ENCODE data around the gene MAG.
"Not testable (repeated sequence)": the region's sequence is repeated elsewhere in the genome, so short reads cannot be mapped to it uniquely, and the experiment has no call there.

MAG gene

DNA sequence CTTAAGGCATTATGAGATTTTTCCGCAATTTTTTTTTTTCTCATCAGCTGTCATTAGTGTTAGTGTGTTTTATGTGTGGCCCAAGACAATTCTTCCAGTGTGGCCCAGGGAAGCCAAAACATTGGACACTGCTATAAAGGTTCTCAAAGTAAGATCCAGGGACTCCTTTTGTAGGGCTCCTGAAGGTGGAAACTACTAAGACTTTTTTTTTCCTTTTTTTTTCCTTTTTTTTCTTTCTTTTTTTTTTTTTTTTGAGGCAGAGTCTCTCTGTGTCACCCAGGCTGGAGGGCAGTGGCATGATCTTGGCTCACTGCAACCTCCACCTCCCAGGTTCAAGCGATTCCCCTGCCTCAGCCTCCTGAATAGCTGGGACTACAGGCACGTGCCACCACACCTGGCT is 6.5 kb upstream of the MAG start:
- not testable (repeated sequence) for H2AFZ ChIP-seq (ENCODE audit: insufficient read depth, low read length, poor library complexity); H4K8ac ChIP-seq (ENCODE audit: low read depth, low read length); H3K14ac ChIP-seq (ENCODE audit: low read length); H2BK12ac ChIP-seq (ENCODE audit: low read length); H3K18ac ChIP-seq (ENCODE audit: low read length); H3K9me3 ChIP-seq (ENCODE audit: insufficient read depth, low read depth, low read length); H3K4ac ChIP-seq (ENCODE audit: low read depth, low read length); H4K12ac ChIP-seq (ENCODE audit: low read depth, low read length); H2BK5ac ChIP-seq (ENCODE audit: low read depth, low read length, poor library complexity); H3K27ac ChIP-seq (ENCODE audit: low read depth, low read length); H3K4me3 ChIP-seq (ENCODE audit: low read depth, low read length); H3K27me3 ChIP-seq (ENCODE audit: insufficient read depth, low read length); H3K9ac ChIP-seq (ENCODE audit: low read length); H3K4me2 ChIP-seq (ENCODE audit: low read length); H2BK120ac ChIP-seq (ENCODE audit: insufficient read depth, low read length, poor library complexity); H2AK5ac ChIP-seq (ENCODE audit: low read length); H3K4me1 ChIP-seq (ENCODE audit: control insufficient read depth in 1 of 2, insufficient read depth in 2 of 2, low read length in 2 of 2); H3K79me2 ChIP-seq (ENCODE audit: control insufficient read depth, insufficient read depth, low read length, poor library complexity); H4K91ac ChIP-seq (ENCODE audit: low read depth, low read length); H3K36me3 ChIP-seq (ENCODE audit: control insufficient read depth in 1 of 2, insufficient read depth in 2 of 2, low read length in 2 of 2); DNase-seq; H3K79me1 ChIP-seq (ENCODE audit: low read length); H3K23ac ChIP-seq (ENCODE audit: low read length)
- no CpG with 5 or more reads among the region's 3 CpGs for WGBS (ENCODE audit: extremely low coverage, insufficient coverage, insufficient read length)

DNA sequence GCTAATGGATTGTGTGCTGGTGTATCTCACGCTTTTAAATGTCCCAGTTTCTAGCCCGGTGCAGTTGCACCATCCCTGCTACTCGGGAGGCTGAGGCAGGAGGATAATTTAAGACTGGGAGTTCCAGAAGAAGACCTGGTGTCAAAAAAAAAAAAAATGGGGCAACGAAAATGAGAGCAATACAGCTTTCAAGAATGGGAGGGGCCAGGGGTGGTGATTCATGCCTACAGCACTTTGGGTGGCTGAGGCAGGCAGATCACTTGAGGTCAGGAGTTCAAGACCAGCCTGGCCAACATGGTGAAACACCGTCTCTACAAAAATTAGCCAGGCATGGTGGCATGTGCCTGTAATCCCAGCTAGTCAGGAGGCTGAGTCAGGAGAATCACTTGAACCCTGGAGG is 5.9 kb upstream of the MAG start:
- H2AFZ ChIP-seq (ENCODE audit: insufficient read depth, low read length, poor library complexity); H3K14ac ChIP-seq (ENCODE audit: low read length); H3K27me3 ChIP-seq (ENCODE audit: insufficient read depth, low read length); H3K9me3 ChIP-seq (ENCODE audit: insufficient read depth, low read depth, low read length); H2BK120ac ChIP-seq (ENCODE audit: insufficient read depth, low read length, poor library complexity); DNase-seq; H2BK12ac ChIP-seq (ENCODE audit: low read length); H3K27ac ChIP-seq (ENCODE audit: low read depth, low read length); H2AK5ac ChIP-seq (ENCODE audit: low read length); H3K79me1 ChIP-seq (ENCODE audit: low read length); H4K8ac ChIP-seq (ENCODE audit: low read depth, low read length); H3K4ac ChIP-seq (ENCODE audit: low read depth, low read length); H2BK5ac ChIP-seq (ENCODE audit: low read depth, low read length, poor library complexity); H3K79me2 ChIP-seq (ENCODE audit: control insufficient read depth, insufficient read depth, low read length, poor library complexity); H3K4me1 ChIP-seq (ENCODE audit: control insufficient read depth in 1 of 2, insufficient read depth in 2 of 2, low read length in 2 of 2); H3K36me3 ChIP-seq (ENCODE audit: control insufficient read depth in 1 of 2, insufficient read depth in 2 of 2, low read length in 2 of 2); H4K12ac ChIP-seq (ENCODE audit: low read depth, low read length); H3K4me2 ChIP-seq (ENCODE audit: low read length); H3K18ac ChIP-seq (ENCODE audit: low read length); H3K4me3 ChIP-seq (ENCODE audit: low read depth, low read length); H3K9ac ChIP-seq (ENCODE audit: low read length); H4K91ac ChIP-seq (ENCODE audit: low read depth, low read length); H3K23ac ChIP-seq (ENCODE audit: low read length): not testable (repeated sequence)
- no CpG with 5 or more reads among the region's 5 CpGs for WGBS (ENCODE audit: extremely low coverage, insufficient coverage, insufficient read length)

DNA sequence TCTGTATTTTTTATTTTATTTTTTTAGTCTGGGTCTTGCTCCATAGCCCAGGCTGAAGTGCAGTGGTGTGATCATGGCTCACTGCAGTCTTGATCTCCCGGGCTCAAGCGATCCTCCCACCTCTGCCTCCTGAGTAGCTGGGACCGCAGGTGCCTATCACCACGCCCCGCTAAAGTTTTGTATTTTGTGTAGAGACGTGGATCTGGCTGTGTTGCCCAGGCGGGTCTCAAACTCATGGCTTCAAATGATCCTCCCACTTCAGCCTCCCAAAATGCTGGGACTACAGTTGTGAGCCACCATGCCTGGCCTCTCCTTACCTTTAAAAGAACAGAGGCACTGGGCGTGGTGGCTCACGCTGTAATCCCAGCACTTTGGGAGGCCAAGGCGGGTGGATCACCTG is 4.2 kb upstream of the MAG start:
- H3K4me3 ChIP-seq (ENCODE audit: low read depth, low read length), result no peak overlapping the region

DNA sequence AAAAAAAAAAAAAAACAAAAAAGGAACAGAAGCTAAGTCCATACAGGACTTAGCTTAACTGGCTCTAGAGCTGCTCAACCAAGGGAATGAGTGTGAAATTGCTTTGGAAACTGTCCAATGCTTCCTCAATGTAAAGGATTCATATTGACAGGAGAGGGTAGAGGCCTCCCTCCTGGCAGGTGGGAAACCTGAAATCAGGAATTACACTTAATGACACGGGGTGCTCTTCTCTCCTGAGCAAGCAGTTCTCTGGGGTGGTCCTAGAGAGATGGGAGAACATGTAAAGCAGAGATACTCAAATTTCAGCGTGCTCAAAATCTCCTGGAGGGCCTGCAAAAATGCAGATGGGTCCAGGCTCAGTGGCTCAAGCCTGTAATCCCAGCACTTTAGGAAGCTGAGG is 3.6 kb upstream of the MAG start:
- Histone ChIP-seq H3K4me3 (ENCODE audit: low read depth, low read length) (no peak overlapping the region), H3K27me3 (ENCODE audit: insufficient read depth, low read length) (no peaks in the 10 kb centered on the region), H3K79me1 (ENCODE audit: low read length) (no peaks in the 10 kb centered on the region), H3K36me3 (ENCODE audit: control insufficient read depth in 1 of 2, insufficient read depth in 2 of 2, low read length in 2 of 2) (no peaks in the 10 kb centered on the region), H2BK120ac (ENCODE audit: insufficient read depth, low read length, poor library complexity) (no peak overlapping the region), H3K4me1 (ENCODE audit: control insufficient read depth in 1 of 2, insufficient read depth in 2 of 2, low read length in 2 of 2) (peaks cover 0 to 2% of the 10 kb centered on the region in 2 experiments), H3K79me2 (ENCODE audit: control insufficient read depth, insufficient read depth, low read length, poor library complexity) (no peaks in the 10 kb centered on the region), H3K18ac (ENCODE audit: low read length) (no peak overlapping the region), H3K4ac (ENCODE audit: low read depth, low read length) (no peak overlapping the region), H3K14ac (ENCODE audit: low read length) (no peak overlapping the region), H4K12ac (ENCODE audit: low read depth, low read length) (no peak overlapping the region), H3K9ac (ENCODE audit: low read length) (no peak overlapping the region), H2BK12ac (ENCODE audit: low read length) (no peak overlapping the region), H2AK5ac (ENCODE audit: low read length) (no peak overlapping the region), H4K91ac (ENCODE audit: low read depth, low read length) (no peak overlapping the region), H3K27ac (ENCODE audit: low read depth, low read length) (no peak overlapping the region), H2AFZ (ENCODE audit: insufficient read depth, low read length, poor library complexity) (no peak overlapping the region), H3K9me3 (ENCODE audit: insufficient read depth, low read depth, low read length) (no peaks in the 10 kb centered on the region), H2BK5ac (ENCODE audit: low read depth, low read length, poor library complexity) (no peak overlapping the region), H3K23ac (ENCODE audit: low read length) (no peak overlapping the region), H3K4me2 (ENCODE audit: low read length) (no peak overlapping the region), H4K8ac (ENCODE audit: low read depth, low read length) (no peak overlapping the region)
- no CpG with 5 or more reads among the region's 2 CpGs for WGBS (ENCODE audit: extremely low coverage, insufficient coverage, insufficient read length)
- no peak for DNase-seq

More for the DNA sequence above, 4.2 kb upstream of the MAG start:
- Histone ChIP-seq H3K4me2 (ENCODE audit: low read length) (no peak overlapping the region), H3K4me1 (ENCODE audit: control insufficient read depth in 1 of 2, insufficient read depth in 2 of 2, low read length in 2 of 2) (peaks cover 0 to 2% of the 10 kb centered on the region in 2 experiments), H3K23ac (ENCODE audit: low read length) (no peak overlapping the region), H3K4ac (ENCODE audit: low read depth, low read length) (no peak overlapping the region), H4K12ac (ENCODE audit: low read depth, low read length) (no peak overlapping the region), H3K18ac (ENCODE audit: low read length) (no peak overlapping the region), H4K8ac (ENCODE audit: low read depth, low read length) (no peak overlapping the region), H3K36me3 (ENCODE audit: control insufficient read depth in 1 of 2, insufficient read depth in 2 of 2, low read length in 2 of 2) (no peaks in the 10 kb centered on the region), H2AFZ (ENCODE audit: insufficient read depth, low read length, poor library complexity) (no peak overlapping the region), H3K27ac (ENCODE audit: low read depth, low read length) (no peak overlapping the region), H2BK12ac (ENCODE audit: low read length) (no peak overlapping the region), H3K9me3 (ENCODE audit: insufficient read depth, low read depth, low read length) (no peaks in the 10 kb centered on the region), H3K79me1 (ENCODE audit: low read length) (no peaks in the 10 kb centered on the region), H4K91ac (ENCODE audit: low read depth, low read length) (no peak overlapping the region), H2BK120ac (ENCODE audit: insufficient read depth, low read length, poor library complexity) (no peak overlapping the region), H3K14ac (ENCODE audit: low read length) (no peak overlapping the region), H3K9ac (ENCODE audit: low read length) (no peak overlapping the region), H2AK5ac (ENCODE audit: low read length) (no peak overlapping the region), H3K27me3 (ENCODE audit: insufficient read depth, low read length) (no peaks in the 10 kb centered on the region), H3K79me2 (ENCODE audit: control insufficient read depth, insufficient read depth, low read length, poor library complexity) (no peaks in the 10 kb centered on the region), H2BK5ac (ENCODE audit: low read depth, low read length, poor library complexity) (no peak overlapping the region)
- no peak for DNase-seq
- no CpG with 5 or more reads among the region's 10 CpGs for WGBS (ENCODE audit: extremely low coverage, insufficient coverage, insufficient read length)
